ENCODE measurements around the gene TP53. TPM values are rescaled to one million over a fixed set of nuclear protein-coding genes. Genes with fewer than 3 reads are reported as not detected.

The TP53 gene
- 42.3 TPM for total RNA-seq
- long read RNA-seq, transcript TP53-227 (11 exons, 2,579 nt): major isoform, 33 of 66 reads
- long read RNA-seq, transcript TP53-225 (7 exons, 2,271 nt): minor isoform, 8 of 66 reads
- long read RNA-seq, partial matches to known transcripts: 22 of 66 reads
- long read RNA-seq, other reads (novel, unspliced or antisense): 1 of 66 reads

GRCh38 chr17:7687072-7687907 lies at the start of gene TP53:
TSS of gene TP53 (minus strand) at chr17:7687490. CDS start at chr17:7676594, 10,896 bp downstream.
- peak; percentile 91 for DNase-seq (ENCODE audit: low spot score)

- DNase-seq (ENCODE audit: low spot score): no peak
These were observed 45.8 kb upstream of the TP53 start for GRCh38 chr17:7732981-7733539.

- no peak for DNase-seq (ENCODE audit: low spot score)
These were observed 42.5 kb upstream of the TP53 start for GRCh38 chr17:7729816-7730215.

- no peak for DNase-seq (ENCODE audit: low spot score)
These were observed 40.6 kb upstream of the TP53 start for GRCh38 chr17:7727886-7728285.

GRCh38 chr17:7721612-7722011 lies 34.3 kb upstream of the TP53 start:
- no peak for DNase-seq (ENCODE audit: low spot score)

GRCh38 chr17:7720125-7720524 lies 32.8 kb upstream of the TP53 start:
- no peak for DNase-seq (ENCODE audit: low spot score)

GRCh38 chr17:7719661-7720060 lies 32.4 kb upstream of the TP53 start:
- no peak for DNase-seq (ENCODE audit: low spot score)

GRCh38 chr17:7717756-7718350 lies 30.6 kb upstream of the TP53 start:
- DNase-seq (ENCODE audit: low spot score): no peak

GRCh38 chr17:7716901-7717755 lies 29.8 kb upstream of the TP53 start, which contains the start of gene DNAH2:
TSS of gene DNAH2 (plus strand) at chr17:7717744. CDS start at chr17:7719735, 1,991 bp downstream.
- no peak for DNase-seq (ENCODE audit: low spot score)

GRCh38 chr17:7715936-7716886 lies 28.9 kb upstream of the TP53 start:
- DNase-seq (ENCODE audit: low spot score): no peak

- no peak for DNase-seq (ENCODE audit: low spot score)
These were observed 27.7 kb upstream of the TP53 start for GRCh38 chr17:7714721-7715594.

GRCh38 chr17:7713782-7714181 lies 26.5 kb upstream of the TP53 start:
- DNase-seq (ENCODE audit: low spot score): no peak

- no peak for DNase-seq (ENCODE audit: low spot score)
These were observed 25.0 kb upstream of the TP53 start for GRCh38 chr17:7712111-7712771.

- no peak for DNase-seq (ENCODE audit: low spot score)
These were observed 23.9 kb upstream of the TP53 start for GRCh38 chr17:7711051-7711755.

- DNase-seq (ENCODE audit: low spot score): no peak
These were observed 23.0 kb upstream of the TP53 start for GRCh38 chr17:7710301-7710700.

GRCh38 chr17:7709031-7709430 lies 21.7 kb upstream of the TP53 start:
- no peak for DNase-seq (ENCODE audit: low spot score)

- DNase-seq (ENCODE audit: low spot score): no peak
These were observed 20.8 kb upstream of the TP53 start for GRCh38 chr17:7707858-7708750.

All from mesenteric fat pad (tissue), 1 donor.